Naive B cell (primary cell): ENCODE data around the gene EDA2R. TPM values are rescaled to one million over a fixed set of nuclear protein-coding genes. Genes with fewer than 3 reads are reported as not detected.

Source experiments
- ATAC-seq, 2 donors: fragments of 150-1000 bp; cut with Tn5 transposase; 2 replicates each; pipeline ENCODE4 v1.10.0; 2021; ENCODE audit warnings: low read depth in 2 of 2, mild to moderate bottlenecking in 2 of 2, moderate library complexity in 2 of 2
- DNase-seq: peaks from one replicate; pipeline ENCODE4 v3.0.0; 2022
- H3K27ac Mint-ChIP-seq, 6 donors: one replicate each; pipeline ENCODE4 v1.8.0; 2020 to 2022; ENCODE audit warnings: mild to moderate bottlenecking in 6 of 6, mixed read lengths in 6 of 6, moderate library complexity in 5 of 6, inconsistent platforms in 2 of 6
- H3K27me3 Mint-ChIP-seq, 3 donors: one replicate each; pipeline ENCODE4 v1.8.0; 2021 to 2022; ENCODE audit warnings: mixed read lengths in 3 of 3, mild to moderate bottlenecking in 1 of 3
- H3K36me3 Mint-ChIP-seq, 2 donors: one replicate each; pipeline ENCODE4 v1.8.0; 2020 to 2022; ENCODE audit warnings: mixed read lengths in 2 of 2, inconsistent platforms in 1 of 2, mild to moderate bottlenecking in 1 of 2
- H3K4me1 Mint-ChIP-seq, 3 donors: one replicate each; pipeline ENCODE4 v1.8.0; 2020 to 2022; ENCODE audit warnings: mixed read lengths in 3 of 3, inconsistent platforms in 1 of 3, mild to moderate bottlenecking in 1 of 3, moderate library complexity in 1 of 3
- H3K4me3 Mint-ChIP-seq, 8 donors: one replicate each; pipeline ENCODE4 v1.8.0; 2020 to 2022; ENCODE audit warnings: mild to moderate bottlenecking in 8 of 8, mixed read lengths in 8 of 8, moderate library complexity in 8 of 8, inconsistent platforms in 2 of 8
- H3K9me3 Mint-ChIP-seq, 7 donors: one replicate each; pipeline ENCODE4 v1.8.0; 2020 to 2022; ENCODE audit warnings: mixed read lengths in 7 of 7, mild to moderate bottlenecking in 5 of 7, inconsistent platforms in 2 of 7, moderate library complexity in 1 of 7
- polyA plus RNA-seq, 6 donors: library from polyadenylated mRNA; unstranded; fragments of 300-500 nt; fragmentation: Illumina TruSeq; gene quantifications; one replicate each; pipeline ENCODE4 v1.2.3, GENCODE V29; 2021; ENCODE audit warnings: low read depth in 6 of 6

EDA2R gene
- polyA plus RNA-seq = under 1 TPM in 3 of 6 donors, not detected in 3; 0.22 to 0.45 (median 0.42) TPM

GRCh38 chrX:66638591-66639500, at the start of gene EDA2R:
Gene EDA2R, minus strand, starts transcription at chrX:66639078. Its CDS starts 23,058 bp downstream, at chrX:66616020.
- Mint-ChIP-seq H3K4me3 (peak within 1 kb of the TSS; percentile 77 to 91 (median 88)), H3K36me3 (no peaks in the 10 kb centered on the region), H3K4me1 (peaks cover 5 to 20% (median 10%) of the 10 kb centered on the region in 3 donors), H3K9me3 (no peaks in the 10 kb centered on the region), H3K27ac (peak within 1 kb of the TSS in 4 of 6 donors; percentile 25 to 80 (median 60)), H3K27me3 (no peaks in the 10 kb centered on the region)
- ATAC-seq (peak; percentile 86 to 92), DNase-seq (peak; percentile 14)

- ATAC-seq = no peak
- H3K4me1 Mint-ChIP-seq = no peaks in the 10 kb centered on the region
- H3K27ac Mint-ChIP-seq = no peak overlapping the region
- H3K27me3 Mint-ChIP-seq = no peaks in the 10 kb centered on the region
- no peak for DNase-seq
- H3K36me3 Mint-ChIP-seq = no peaks in the 10 kb centered on the region
- H3K9me3 Mint-ChIP-seq = peaks cover 0 to 15% (median 4%) of the 10 kb centered on the region in 7 donors
- no peak overlapping the region for H3K4me3 Mint-ChIP-seq
Measured at GRCh38 chrX:66684196-66684595, 45.3 kb upstream of the EDA2R start.

- Mint-ChIP-seq H3K27me3 (peaks cover 0 to 4% (median 0%) of the 10 kb centered on the region in 3 donors), H3K9me3 (peaks cover 0 to 5% (median 0%) of the 10 kb centered on the region in 7 donors), H3K36me3 (no peaks in the 10 kb centered on the region), H3K27ac (no peak overlapping the region), H3K4me1 (no peaks in the 10 kb centered on the region), H3K4me3 (no peak overlapping the region)
- no peak for ATAC-seq
- no peak for DNase-seq
Measured at GRCh38 chrX:66680451-66680850, 41.6 kb upstream of the EDA2R start.

- H3K4me1 Mint-ChIP-seq = no peaks in the 10 kb centered on the region
- DNase-seq (no peak), ATAC-seq (no peak)
- no peaks in the 10 kb centered on the region for H3K36me3 Mint-ChIP-seq
- H3K9me3 Mint-ChIP-seq = peaks cover 0 to 5% (median 0%) of the 10 kb centered on the region in 7 donors
- no peak overlapping the region for H3K4me3 Mint-ChIP-seq
- H3K27me3 Mint-ChIP-seq = peaks cover 0 to 4% (median 0%) of the 10 kb centered on the region in 3 donors
- no peak overlapping the region for H3K27ac Mint-ChIP-seq
Measured at GRCh38 chrX:66677430-66677829, 38.6 kb upstream of the EDA2R start.

- H3K4me3 Mint-ChIP-seq = no peak overlapping the region
- DNase-seq = no peak
Measured at GRCh38 chrX:66676990-66677389, 38.1 kb upstream of the EDA2R start.

GRCh38 chrX:66676413-66676812, 37.5 kb upstream of the EDA2R start:
- no peak for DNase-seq
- Mint-ChIP-seq H3K27me3 (peaks cover 0 to 4% (median 0%) of the 10 kb centered on the region in 3 donors), H3K9me3 (peaks cover 0 to 8% (median 3%) of the 10 kb centered on the region in 7 donors), H3K4me3 (no peak overlapping the region), H3K4me1 (no peaks in the 10 kb centered on the region), H3K36me3 (no peaks in the 10 kb centered on the region), H3K27ac (no peak overlapping the region)
- no peak for ATAC-seq

More at GRCh38 chrX:66676990-66677389, 38.1 kb upstream of the EDA2R start:
- Mint-ChIP-seq H3K36me3 (no peaks in the 10 kb centered on the region), H3K9me3 (peaks cover 0 to 5% (median 2%) of the 10 kb centered on the region in 7 donors), H3K27me3 (peaks cover 0 to 4% (median 0%) of the 10 kb centered on the region in 3 donors), H3K4me1 (no peaks in the 10 kb centered on the region), H3K27ac (no peak overlapping the region)
- no peak for ATAC-seq

GRCh38 chrX:66675541-66675940, 36.7 kb upstream of the EDA2R start:
- Mint-ChIP-seq H3K27me3 (peaks cover 0 to 4% (median 0%) of the 10 kb centered on the region in 3 donors), H3K36me3 (no peaks in the 10 kb centered on the region), H3K27ac (no peak overlapping the region), H3K4me3 (no peak overlapping the region), H3K9me3 (peaks cover 0 to 16% (median 4%) of the 10 kb centered on the region in 7 donors), H3K4me1 (no peaks in the 10 kb centered on the region)
- no peak for DNase-seq
- ATAC-seq = no peak

- Mint-ChIP-seq H3K27me3 (peaks cover 0 to 4% (median 0%) of the 10 kb centered on the region in 3 donors), H3K27ac (no peak overlapping the region), H3K4me1 (no peaks in the 10 kb centered on the region), H3K9me3 (peaks cover 0 to 18% (median 3%) of the 10 kb centered on the region in 7 donors), H3K36me3 (no peaks in the 10 kb centered on the region), H3K4me3 (no peak overlapping the region)
- no peak for ATAC-seq
- DNase-seq = no peak
Measured at GRCh38 chrX:66674506-66674905, 35.6 kb upstream of the EDA2R start.

- no peak for DNase-seq
- H3K9me3 Mint-ChIP-seq = peaks cover 0 to 18% (median 3%) of the 10 kb centered on the region in 7 donors
Measured at GRCh38 chrX:66672106-66672505, 33.2 kb upstream of the EDA2R start.

GRCh38 chrX:66654411-66654810, 15.5 kb upstream of the EDA2R start:
- Mint-ChIP-seq H3K9me3 (peaks cover 0 to 9% (median 2%) of the 10 kb centered on the region in 7 donors), H3K4me1 (no peaks in the 10 kb centered on the region), H3K27ac (no peak overlapping the region), H3K27me3 (peaks cover 0 to 19% (median 4%) of the 10 kb centered on the region in 3 donors), H3K4me3 (no peak overlapping the region), H3K36me3 (no peaks in the 10 kb centered on the region)
- no peak for ATAC-seq
- no peak for DNase-seq

More at GRCh38 chrX:66672106-66672505, 33.2 kb upstream of the EDA2R start:
- no peaks in the 10 kb centered on the region for H3K27me3 Mint-ChIP-seq
- H3K4me3 Mint-ChIP-seq = no peak overlapping the region
- ATAC-seq = no peak
- H3K27ac Mint-ChIP-seq = no peak overlapping the region
- no peaks in the 10 kb centered on the region for H3K36me3 Mint-ChIP-seq
- H3K4me1 Mint-ChIP-seq = no peaks in the 10 kb centered on the region

GRCh38 chrX:66635360-66635759, 3.5 kb downstream of the EDA2R start:
- peaks cover 0 to 5% (median 0%) of the 10 kb centered on the region in 7 donors for H3K9me3 Mint-ChIP-seq
- H3K27me3 Mint-ChIP-seq = no peaks in the 10 kb centered on the region
- no peak for ATAC-seq
- no peak overlapping the region for H3K4me3 Mint-ChIP-seq
- DNase-seq = no peak
- H3K4me1 Mint-ChIP-seq = peaks cover 5 to 20% (median 10%) of the 10 kb centered on the region in 3 donors
- H3K36me3 Mint-ChIP-seq = no peaks in the 10 kb centered on the region
- H3K27ac Mint-ChIP-seq = no peak overlapping the region

- no peak for ATAC-seq
- no peak overlapping the region for H3K4me3 Mint-ChIP-seq
- H3K27ac Mint-ChIP-seq = no peak overlapping the region
- H3K4me1 Mint-ChIP-seq = peaks cover 3 to 14% (median 3%) of the 10 kb centered on the region in 3 donors
- no peaks in the 10 kb centered on the region for H3K27me3 Mint-ChIP-seq
- H3K36me3 Mint-ChIP-seq = no peaks in the 10 kb centered on the region
- H3K9me3 Mint-ChIP-seq = peaks cover 0 to 5% (median 0%) of the 10 kb centered on the region in 7 donors
- no peak for DNase-seq
Measured at GRCh38 chrX:66634272-66634671, 4.6 kb downstream of the EDA2R start.

- ATAC-seq (no peak), DNase-seq (no peak)
- Mint-ChIP-seq H3K27ac (no peak overlapping the region), H3K36me3 (no peaks in the 10 kb centered on the region), H3K27me3 (no peaks in the 10 kb centered on the region), H3K9me3 (peaks cover 0 to 5% (median 0%) of the 10 kb centered on the region in 7 donors), H3K4me3 (no peak overlapping the region), H3K4me1 (peaks cover 0 to 7% (median 0%) of the 10 kb centered on the region in 3 donors)
Measured at GRCh38 chrX:66633541-66633940, 5.3 kb downstream of the EDA2R start.

- no peak for ATAC-seq
- Mint-ChIP-seq H3K27me3 (no peaks in the 10 kb centered on the region), H3K4me1 (peaks cover 0 to 1% (median 0%) of the 10 kb centered on the region in 3 donors), H3K4me3 (no peak overlapping the region), H3K27ac (no peak overlapping the region), H3K36me3 (no peaks in the 10 kb centered on the region), H3K9me3 (peaks cover 0 to 6% (median 0%) of the 10 kb centered on the region in 7 donors)
- DNase-seq = no peak
Measured at GRCh38 chrX:66632981-66633380, 5.9 kb downstream of the EDA2R start.
